Measurements from ENCODE around the gene PTH2R.

DNA sequence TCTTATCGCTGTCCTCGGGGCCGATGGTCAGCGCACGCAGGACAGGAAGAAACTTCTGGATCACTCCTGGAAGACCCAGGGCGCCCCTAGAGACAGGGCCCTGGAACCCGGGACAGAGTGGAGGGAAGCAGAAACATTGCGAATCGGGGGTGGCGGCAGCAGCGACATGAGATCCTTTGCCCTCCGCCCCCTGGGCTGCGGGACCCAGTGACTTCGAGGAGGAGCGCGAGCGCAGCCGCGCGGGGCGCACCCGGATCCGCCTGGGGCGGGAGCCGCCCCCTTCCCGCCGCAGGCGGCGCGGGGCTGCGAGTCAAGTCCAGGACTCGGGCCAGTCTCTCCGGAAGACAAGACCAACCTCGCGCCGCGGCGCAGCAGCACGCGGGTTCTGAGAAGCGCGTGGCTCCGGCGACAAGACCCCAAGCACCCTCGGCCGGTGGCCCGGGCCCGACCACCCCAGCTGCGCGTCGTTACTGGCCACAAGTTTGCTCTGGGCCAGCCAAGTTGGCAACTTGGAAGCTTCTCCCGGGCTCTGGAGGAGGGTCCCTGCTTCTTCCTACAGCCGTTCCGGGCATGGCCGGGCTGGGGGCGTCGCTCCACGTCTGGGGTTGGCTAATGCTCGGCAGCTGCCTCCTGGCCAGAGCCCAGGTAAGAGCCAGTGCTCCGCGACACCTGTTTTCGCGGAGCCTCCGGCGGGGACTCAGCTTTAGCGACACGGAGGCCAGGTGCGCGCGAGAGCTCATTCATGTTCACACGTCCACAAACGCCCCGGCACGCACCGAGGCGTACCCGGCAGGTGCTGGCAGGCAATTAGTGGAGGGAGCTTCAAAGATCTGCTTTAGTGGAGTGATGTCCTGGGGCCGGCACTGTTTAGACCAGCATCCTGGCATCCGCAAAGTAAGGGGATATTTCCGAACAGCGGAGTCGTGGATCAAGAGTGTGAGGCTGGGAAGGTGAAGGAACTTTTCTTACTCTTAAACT lies at the start of gene PTH2R:
- TF ChIP-seq EP300 (IDR thresholded peaks at IDR 0.05; ENCODE audit: borderline replicate concordance in 1 of 2, low read depth in 1 of 2, low read length in 1 of 2) (no peak), GATA2 (CRISPR knock-in tag; IDR thresholded peaks at IDR 0.05) (no peak), POLR2AphosphoS5 (IDR thresholded peaks at IDR 0.05; ENCODE audit: low read depth, low read length) (no peak), YY1 (IDR thresholded peaks at IDR 0.05; ENCODE audit: low read depth) (no peak), NFIC (IDR thresholded peaks at IDR 0.05; ENCODE audit: borderline replicate concordance) (no peak)
- TF ChIP-seq, protein P1, sequence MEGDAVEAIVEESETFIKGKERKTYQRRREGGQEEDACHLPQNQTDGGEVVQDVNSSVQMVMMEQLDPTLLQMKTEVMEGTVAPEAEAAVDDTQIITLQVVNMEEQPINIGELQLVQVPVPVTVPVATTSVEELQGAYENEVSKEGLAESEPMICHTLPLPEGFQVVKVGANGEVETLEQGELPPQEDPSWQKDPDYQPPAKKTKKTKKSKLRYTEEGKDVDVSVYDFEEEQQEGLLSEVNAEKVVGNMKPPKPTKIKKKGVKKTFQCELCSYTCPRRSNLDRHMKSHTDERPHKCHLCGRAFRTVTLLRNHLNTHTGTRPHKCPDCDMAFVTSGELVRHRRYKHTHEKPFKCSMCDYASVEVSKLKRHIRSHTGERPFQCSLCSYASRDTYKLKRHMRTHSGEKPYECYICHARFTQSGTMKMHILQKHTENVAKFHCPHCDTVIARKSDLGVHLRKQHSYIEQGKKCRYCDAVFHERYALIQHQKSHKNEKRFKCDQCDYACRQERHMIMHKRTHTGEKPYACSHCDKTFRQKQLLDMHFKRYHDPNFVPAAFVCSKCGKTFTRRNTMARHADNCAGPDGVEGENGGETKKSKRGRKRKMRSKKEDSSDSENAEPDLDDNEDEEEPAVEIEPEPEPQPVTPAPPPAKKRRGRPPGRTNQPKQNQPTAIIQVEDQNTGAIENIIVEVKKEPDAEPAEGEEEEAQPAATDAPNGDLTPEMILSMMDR (IDR thresholded peaks at IDR 0.05) = 0 out of 2 replicates have a peak, but pooled peaks have one; percentile 10
- TF ChIP-seq, protein P2, sequence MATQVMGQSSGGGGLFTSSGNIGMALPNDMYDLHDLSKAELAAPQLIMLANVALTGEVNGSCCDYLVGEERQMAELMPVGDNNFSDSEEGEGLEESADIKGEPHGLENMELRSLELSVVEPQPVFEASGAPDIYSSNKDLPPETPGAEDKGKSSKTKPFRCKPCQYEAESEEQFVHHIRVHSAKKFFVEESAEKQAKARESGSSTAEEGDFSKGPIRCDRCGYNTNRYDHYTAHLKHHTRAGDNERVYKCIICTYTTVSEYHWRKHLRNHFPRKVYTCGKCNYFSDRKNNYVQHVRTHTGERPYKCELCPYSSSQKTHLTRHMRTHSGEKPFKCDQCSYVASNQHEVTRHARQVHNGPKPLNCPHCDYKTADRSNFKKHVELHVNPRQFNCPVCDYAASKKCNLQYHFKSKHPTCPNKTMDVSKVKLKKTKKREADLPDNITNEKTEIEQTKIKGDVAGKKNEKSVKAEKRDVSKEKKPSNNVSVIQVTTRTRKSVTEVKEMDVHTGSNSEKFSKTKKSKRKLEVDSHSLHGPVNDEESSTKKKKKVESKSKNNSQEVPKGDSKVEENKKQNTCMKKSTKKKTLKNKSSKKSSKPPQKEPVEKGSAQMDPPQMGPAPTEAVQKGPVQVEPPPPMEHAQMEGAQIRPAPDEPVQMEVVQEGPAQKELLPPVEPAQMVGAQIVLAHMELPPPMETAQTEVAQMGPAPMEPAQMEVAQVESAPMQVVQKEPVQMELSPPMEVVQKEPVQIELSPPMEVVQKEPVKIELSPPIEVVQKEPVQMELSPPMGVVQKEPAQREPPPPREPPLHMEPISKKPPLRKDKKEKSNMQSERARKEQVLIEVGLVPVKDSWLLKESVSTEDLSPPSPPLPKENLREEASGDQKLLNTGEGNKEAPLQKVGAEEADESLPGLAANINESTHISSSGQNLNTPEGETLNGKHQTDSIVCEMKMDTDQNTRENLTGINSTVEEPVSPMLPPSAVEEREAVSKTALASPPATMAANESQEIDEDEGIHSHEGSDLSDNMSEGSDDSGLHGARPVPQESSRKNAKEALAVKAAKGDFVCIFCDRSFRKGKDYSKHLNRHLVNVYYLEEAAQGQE (IDR thresholded peaks at IDR 0.05; ENCODE audit: low read depth, low read length) = no peak
